Keratinocyte (primary cell): Measurements from ENCODE around the gene PCDHB6. TPM values are rescaled to one million over a fixed set of nuclear protein-coding genes. Genes with fewer than 3 reads are reported as not detected.
"Not testable (repeated sequence)": the region's sequence is repeated elsewhere in the genome, so short reads cannot be mapped to it uniquely, and the experiment has no call there.

Experiments
- DNase-seq: peaks from one replicate; pipeline ENCODE4 v3.0.0-alpha.2; 2011; ENCODE audit warnings: low read depth, missing footprints, low spot score
- FAIRE-seq: peaks from 2 replicates; lab custom pipeline; 2011; peaks lifted over from hg19 to GRCh38; lab: Jason Lieb, UNC
- H2AFZ ChIP-seq: 2 replicates; pipeline ENCODE4 v1.6.0; 2012; ENCODE audit warnings: low read length, control low read depth, inconsistent platforms; ENCODE audit not compliant: control insufficient read depth
- H3K27ac ChIP-seq: 2 replicates; pipeline ENCODE4 v1.5.1; 2011; ENCODE audit warnings: low read length; ENCODE audit not compliant: control insufficient read depth, insufficient read depth
- H3K27me3 ChIP-seq: 3 replicates; pipeline ENCODE4 v1.6.0; 2011; ENCODE audit warnings: low read length; ENCODE audit not compliant: control insufficient read depth, insufficient read depth; ENCODE audit errors: extremely low read depth
- H3K36me3 ChIP-seq, 2 experiments: 2 replicates in 1 of 2; 3 replicates in 1 of 2; pipeline ENCODE4 v1.5.1; 2011; ENCODE audit warnings: low read length in 2 of 2, mild to moderate bottlenecking in 1 of 2; ENCODE audit not compliant: control insufficient read depth in 2 of 2, insufficient read depth in 2 of 2; ENCODE audit errors: extremely low read depth in 1 of 2
- H3K4me1 ChIP-seq: 3 replicates; pipeline ENCODE4 v1.5.1; 2011; ENCODE audit warnings: low read length; ENCODE audit not compliant: control insufficient read depth, insufficient read depth; ENCODE audit errors: extremely low read depth
- H3K4me2 ChIP-seq: 3 replicates; pipeline ENCODE4 v1.6.0; 2011; ENCODE audit warnings: low read depth, low read length; ENCODE audit not compliant: control insufficient read depth, insufficient read depth; ENCODE audit errors: extremely low read depth
- H3K4me3 ChIP-seq, 3 experiments: fragments of 200-600 bp in 1 of 3; sonication (generic) in 1 of 3; 2 replicates in 2 of 3; 3 replicates in 1 of 3; pipeline ENCODE4 v1.5.1; 2011 to 2016; ENCODE audit warnings: low read length in 3 of 3, mild to moderate bottlenecking in 3 of 3, control low read depth in 2 of 3, inconsistent platforms in 1 of 3, low read depth in 1 of 3, mixed read lengths in 1 of 3, mixed run types in 1 of 3, moderate library complexity in 1 of 3; ENCODE audit not compliant: control insufficient read depth in 2 of 3, insufficient read depth in 2 of 3; ENCODE audit errors: extremely low read depth in 1 of 3
- H3K79me2 ChIP-seq: 2 replicates; pipeline ENCODE4 v1.6.0; 2012; ENCODE audit warnings: low read length; ENCODE audit not compliant: control insufficient read depth, insufficient read depth
- H3K9ac ChIP-seq: 3 replicates; pipeline ENCODE4 v1.6.0; 2011; ENCODE audit warnings: low read length; ENCODE audit not compliant: control insufficient read depth, insufficient read depth; ENCODE audit errors: extremely low read depth
- H3K9me1 ChIP-seq: 3 replicates; pipeline ENCODE4 v1.6.0; 2011; ENCODE audit warnings: low read length; ENCODE audit not compliant: control insufficient read depth, insufficient read depth; ENCODE audit errors: extremely low read depth
- H3K9me3 ChIP-seq: 2 replicates; pipeline ENCODE4 v1.5.1; 2012; ENCODE audit warnings: low read depth, low read length; ENCODE audit not compliant: control insufficient read depth
- H4K20me1 ChIP-seq: 3 replicates; pipeline ENCODE4 v1.6.0; 2011; ENCODE audit warnings: low read length; ENCODE audit not compliant: control insufficient read depth, insufficient read depth; ENCODE audit errors: extremely low read depth
- CTCF ChIP-seq, 3 experiments: IDR thresholded peaks in 1 of 3; conservative IDR thresholded peaks in 1 of 3; optimal IDR thresholded peaks in 1 of 3; 2 replicates in 2 of 3; 3 replicates in 1 of 3; pipeline versions ENCODE3 to v1.5.1; 2011; ENCODE audit warnings: low read length in 3 of 3, mild to moderate bottlenecking in 3 of 3, moderate library complexity in 2 of 3, control low read depth in 1 of 3, inconsistent platforms in 1 of 3; ENCODE audit not compliant: insufficient read depth in 2 of 3; ENCODE audit errors: extremely low read depth in 1 of 3
- EZH2 ChIP-seq: IDR thresholded peaks from one replicate; pipeline ENCODE4 v1.6.1; 2012; ENCODE audit warnings: inconsistent platforms, mild to moderate bottlenecking, low read length, moderate library complexity
- dilution Hi-C: fragments of 300-500 bp; cut with MboI; formaldehyde crosslinking; loops from one replicate; pipeline ENCODE4 v1.7.0; 2020; ENCODE audit warnings: low sequenced_read_pairs; ENCODE audit not compliant: extremely low pct_ligation_motif_present
- polyA plus RNA-seq, 5 experiments: library from polyadenylated mRNA; depleted of rRNA in 3 of 5; stranded (reverse) in 3 of 5; stranded (forward) in 1 of 5; unstranded in 1 of 5; fragments of >200 nt; gene quantifications; 1 replicate in 1 of 5; 2 replicates in 3 of 5; 3 replicates in 1 of 5; pipeline versions ENCODE4 v1.2.1 to v1.2.3, GENCODE V29; 2011 to 2012; ENCODE audit warnings: missing spikeins in 2 of 5, low read depth in 1 of 5, low replicate concordance in 1 of 5

Gene PCDHB6
- polyA plus RNA-seq, 1 donor (not counting 4 experiments of a cell fraction or from before 2014, with no cell fraction given) = 0.03 TPM

- Histone ChIP-seq H3K27me3 (no peaks in the 10 kb centered on the region), H3K9me3 (no peaks in the 10 kb centered on the region), H3K36me3 (no peaks in the 10 kb centered on the region), H3K4me3 (no peak within 1 kb of the TSS), H3K79me2 (no peaks in the 10 kb centered on the region), H2AFZ (no peak within 1 kb of the TSS), H3K9me1 (no peaks in the 10 kb centered on the region), H3K9ac (no peak within 1 kb of the TSS), H4K20me1 (no peaks in the 10 kb centered on the region), H3K27ac (no peak within 1 kb of the TSS), H3K4me1 (no peaks in the 10 kb centered on the region), H3K4me2 (no peak within 1 kb of the TSS)
- DNase-seq = no peak
- FAIRE-seq = no peak
- no peak for TF ChIP-seq EZH2
- no peak for TF ChIP-seq CTCF (optimal IDR thresholded peaks at IDR 0.05 in 1 of 3, IDR thresholded peaks at IDR 0.05 in 1 of 3, conservative IDR thresholded peaks at IDR 0.05 in 1 of 3; ENCODE audit: extremely low read depth in 1 of 3, insufficient read depth in 2 of 3, low read length in 3 of 3)
- dilution Hi-C loops = no loop called here
Measured at GRCh38 chr5:141121563-141121962, 28.3 kb upstream of the PCDHB6 start, which contains the start of gene PCDHB4. TSS of gene PCDHB4 (plus strand) at chr5:141121818. CDS start at chr5:141121999, 181 bp downstream.

GRCh38 chr5:141121985-141122384, 27.9 kb upstream of the PCDHB6 start:
- TF ChIP-seq CTCF (optimal IDR thresholded peaks at IDR 0.05 in 1 of 3, IDR thresholded peaks at IDR 0.05 in 1 of 3, conservative IDR thresholded peaks at IDR 0.05 in 1 of 3; ENCODE audit: extremely low read depth in 1 of 3, insufficient read depth in 2 of 3, low read length in 3 of 3) = no peak
- TF ChIP-seq EZH2 = no peak
- H3K9me3 ChIP-seq = no peaks in the 10 kb centered on the region
- DNase-seq (no peak), FAIRE-seq (no peak)
- no peak overlapping the region for H3K9ac ChIP-seq
- H3K79me2 ChIP-seq = no peaks in the 10 kb centered on the region
- no peaks in the 10 kb centered on the region for H3K9me1 ChIP-seq
- H3K36me3 ChIP-seq = no peaks in the 10 kb centered on the region
- dilution Hi-C loops = no loop called here
- H2AFZ ChIP-seq = no peak overlapping the region
- H3K4me2 ChIP-seq = no peak overlapping the region
- H3K4me3 ChIP-seq = no peak overlapping the region
- no peaks in the 10 kb centered on the region for H3K4me1 ChIP-seq
- H3K27me3 ChIP-seq = no peaks in the 10 kb centered on the region
- no peak overlapping the region for H3K27ac ChIP-seq
- H4K20me1 ChIP-seq = no peaks in the 10 kb centered on the region

GRCh38 chr5:141123396-141124135, 26.3 kb upstream of the PCDHB6 start:
- dilution Hi-C loops = not testable (repeated sequence)

More at GRCh38 chr5:141123396-141124135, 26.3 kb upstream of the PCDHB6 start:
- H3K9ac ChIP-seq, DNase-seq, H3K4me2 ChIP-seq, FAIRE-seq, H3K36me3 ChIP-seq, H3K27ac ChIP-seq, H3K79me2 ChIP-seq, H3K27me3 ChIP-seq, H4K20me1 ChIP-seq, H3K4me1 ChIP-seq, H2AFZ ChIP-seq, H3K4me3 ChIP-seq, H3K9me1 ChIP-seq, H3K9me3 ChIP-seq: not testable (repeated sequence)
